GM18499 (cell line): ENCODE measurements around the gene GRIN1.

Experiments used
- ATAC-seq: cut with Tn5 transposase; IDR thresholded peaks from one replicate; pipeline ENCODE4 v1.9.1; 2021; ENCODE audit warnings: moderate number of reproducible peaks; ENCODE audit not compliant: insufficient read depth, unreplicated experiment

GRIN1 gene

DNA sequence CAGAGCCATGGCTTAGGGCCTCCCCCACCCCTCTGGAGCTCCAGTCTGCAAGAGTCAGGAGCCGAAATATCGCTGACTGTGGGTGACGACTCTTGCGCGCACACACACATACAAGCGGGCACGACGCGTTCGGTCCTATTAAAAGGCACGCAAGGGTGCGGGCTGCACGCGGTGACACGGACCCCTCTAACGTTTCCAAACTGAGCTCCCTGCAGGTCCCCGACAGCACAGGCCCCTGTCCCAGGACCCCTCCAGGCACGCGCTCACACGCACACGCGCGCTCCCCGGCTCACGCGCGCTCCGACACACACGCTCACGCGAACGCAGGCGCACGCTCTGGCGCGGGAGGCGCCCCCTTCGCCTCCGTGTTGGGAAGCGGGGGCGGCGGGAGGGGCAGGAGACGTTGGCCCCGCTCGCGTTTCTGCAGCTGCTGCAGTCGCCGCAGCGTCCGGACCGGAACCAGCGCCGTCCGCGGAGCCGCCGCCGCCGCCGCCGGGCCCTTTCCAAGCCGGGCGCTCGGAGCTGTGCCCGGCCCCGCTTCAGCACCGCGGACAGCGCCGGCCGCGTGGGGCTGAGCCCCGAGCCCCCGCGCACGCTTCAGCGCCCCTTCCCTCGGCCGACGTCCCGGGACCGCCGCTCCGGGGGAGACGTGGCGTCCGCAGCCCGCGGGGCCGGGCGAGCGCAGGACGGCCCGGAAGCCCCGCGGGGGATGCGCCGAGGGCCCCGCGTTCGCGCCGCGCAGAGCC, at the start of gene GRIN1:
GRIN1 (plus strand) TSS at position 433 of the 746 bp plus-strand sequence. CDS start 333 bp downstream, outside the sequence.
- ATAC-seq = no peak

DNA sequence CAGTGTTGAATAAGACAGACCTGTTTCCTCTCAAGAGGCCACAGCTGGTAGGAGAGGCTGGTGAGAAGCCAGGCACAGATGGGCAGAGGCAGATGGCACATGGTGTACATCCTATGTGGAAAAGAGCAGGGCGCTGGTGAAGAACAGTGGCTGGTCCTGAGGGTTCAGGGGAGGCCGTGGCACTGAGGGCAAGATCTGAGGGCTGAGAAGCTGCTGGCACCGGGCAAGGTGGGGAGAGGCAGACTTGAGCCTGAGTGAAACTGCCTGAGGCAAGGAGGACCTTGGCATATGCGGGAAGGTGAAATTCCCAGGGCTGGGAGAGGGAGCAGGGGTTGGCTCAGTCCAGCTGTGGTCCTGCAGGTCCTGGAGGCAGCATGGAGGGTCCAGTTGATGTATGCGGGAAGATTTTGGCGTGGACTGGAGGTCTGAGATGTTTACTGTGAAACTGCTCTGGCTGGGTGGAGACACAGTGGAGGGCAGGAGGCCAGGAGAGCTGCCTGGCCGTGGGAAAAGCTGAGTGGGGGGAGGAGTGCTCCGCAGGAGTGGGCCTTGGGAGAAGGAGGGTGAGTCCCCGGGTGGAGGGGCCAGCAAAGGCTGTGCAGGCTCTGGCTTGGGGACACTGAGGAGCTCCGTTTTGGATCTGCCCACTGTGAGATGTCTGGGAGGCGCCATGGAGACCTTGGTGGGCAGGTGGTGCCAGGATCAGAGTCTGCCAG, 49.6 kb upstream of the GRIN1 start:
- ATAC-seq = no peak

DNA sequence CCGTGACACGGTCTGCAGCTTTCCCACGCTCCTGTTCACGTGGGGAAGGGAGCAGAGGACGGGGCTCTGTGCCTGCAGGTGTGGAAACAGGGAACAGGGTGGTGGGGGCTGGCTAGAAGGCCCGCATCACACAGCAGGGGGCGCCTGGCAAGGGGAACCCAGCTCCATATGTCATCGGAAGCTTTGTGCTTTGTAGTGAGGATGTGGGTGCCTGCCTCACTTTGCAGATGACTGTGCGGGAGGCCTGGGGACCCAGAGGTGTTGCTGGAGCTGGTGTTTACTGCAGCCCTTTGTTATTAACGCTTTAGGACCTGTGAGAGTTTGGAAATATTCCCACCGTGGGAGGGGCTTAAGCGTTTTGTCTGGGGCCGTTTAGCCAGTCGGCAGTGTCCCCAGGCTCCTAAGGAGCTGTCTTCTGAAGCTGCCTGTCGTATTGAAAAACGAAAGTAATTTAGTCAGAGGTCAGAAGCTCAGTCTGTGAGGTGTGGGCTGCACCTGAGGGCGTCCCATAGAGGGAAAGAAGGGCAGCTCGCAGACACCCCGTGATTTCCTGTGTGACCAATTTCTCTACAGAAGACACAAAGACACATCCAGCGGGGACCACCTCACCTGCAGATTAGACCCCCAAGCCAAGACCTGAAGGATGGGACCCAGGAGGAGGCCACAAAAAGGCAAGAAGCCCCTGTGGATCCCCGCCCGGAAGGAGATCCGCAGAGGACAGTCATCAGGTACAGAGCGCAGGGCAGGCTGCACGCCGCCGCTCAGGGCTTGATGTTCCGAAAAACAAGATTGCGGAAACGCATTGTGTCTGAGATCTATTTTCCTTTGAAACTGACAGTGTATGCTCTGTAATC, 43.1 kb upstream of the GRIN1 start:
- peak; percentile 50 for ATAC-seq

DNA sequence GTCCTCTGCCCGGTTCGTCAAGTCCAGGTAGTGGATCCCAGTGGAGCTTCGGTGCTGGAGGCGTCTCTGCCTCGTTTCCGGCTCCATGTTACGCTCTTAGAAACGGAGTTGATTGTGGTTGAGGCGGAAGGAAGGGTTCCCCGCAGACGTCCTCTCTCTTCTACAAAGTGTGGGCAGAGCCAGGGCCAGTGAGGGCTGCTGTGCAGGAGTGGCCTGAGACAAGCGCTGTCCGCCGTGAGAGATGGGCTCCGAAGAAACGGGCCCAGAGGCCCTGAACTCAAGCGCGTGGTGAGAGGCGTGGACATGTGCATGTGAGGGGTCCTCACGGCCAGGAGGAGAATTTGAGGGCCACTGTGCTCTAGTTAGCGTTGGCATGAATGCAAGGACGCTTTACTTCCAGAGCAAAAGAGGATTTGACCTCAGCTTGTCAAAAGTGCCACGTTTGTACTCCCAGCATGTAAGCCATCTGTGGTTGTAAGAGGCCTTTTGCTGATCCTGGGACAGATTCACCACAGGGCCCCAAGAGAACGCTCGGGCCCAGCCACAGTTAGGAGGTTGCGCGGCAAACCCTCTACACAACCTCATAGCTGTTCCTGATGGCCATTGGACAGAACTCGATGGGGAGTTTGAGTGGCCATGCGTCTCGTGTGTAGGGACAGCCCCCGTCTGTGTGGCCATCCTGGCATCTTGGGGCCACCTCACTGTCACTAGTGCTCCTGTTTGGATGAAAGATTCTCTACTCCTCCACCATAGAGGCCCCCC, 42.0 kb upstream of the GRIN1 start:
- ATAC-seq = no peak

DNA sequence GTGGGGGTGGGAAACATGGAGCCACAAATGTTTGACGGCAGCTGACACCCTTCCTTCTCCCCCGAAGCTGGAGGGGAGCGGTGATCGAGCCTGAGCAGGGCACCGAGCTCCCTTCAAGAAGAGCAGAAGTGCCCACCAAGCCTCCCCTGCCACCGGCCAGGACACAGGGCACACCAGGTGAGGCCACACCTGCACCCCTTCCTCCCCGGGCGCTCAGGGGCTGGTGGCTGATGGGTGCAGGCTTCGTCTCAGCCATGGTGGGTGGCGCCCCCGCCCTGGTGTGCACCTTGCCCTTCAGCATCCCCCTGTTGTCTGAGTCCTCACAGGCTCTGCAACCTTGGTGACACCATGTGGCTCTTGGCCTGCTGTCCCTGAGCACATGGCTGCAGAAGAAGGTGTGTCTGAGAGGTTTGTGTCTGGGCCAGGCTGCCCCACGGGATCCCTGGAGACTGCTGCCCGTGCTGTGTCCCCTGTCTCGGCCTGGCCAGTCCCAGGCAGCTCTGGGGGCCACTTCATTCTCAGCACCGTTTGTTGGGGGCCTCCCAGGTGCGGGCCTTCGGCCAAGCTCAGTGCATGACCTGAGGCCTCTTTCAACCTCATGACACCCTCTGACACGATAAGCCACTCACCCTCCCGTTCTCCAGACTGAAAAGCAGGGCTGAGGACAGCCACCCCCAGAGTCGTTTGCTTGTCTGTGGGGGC, 41.0 kb upstream of the GRIN1 start:
- ATAC-seq = no peak

DNA sequence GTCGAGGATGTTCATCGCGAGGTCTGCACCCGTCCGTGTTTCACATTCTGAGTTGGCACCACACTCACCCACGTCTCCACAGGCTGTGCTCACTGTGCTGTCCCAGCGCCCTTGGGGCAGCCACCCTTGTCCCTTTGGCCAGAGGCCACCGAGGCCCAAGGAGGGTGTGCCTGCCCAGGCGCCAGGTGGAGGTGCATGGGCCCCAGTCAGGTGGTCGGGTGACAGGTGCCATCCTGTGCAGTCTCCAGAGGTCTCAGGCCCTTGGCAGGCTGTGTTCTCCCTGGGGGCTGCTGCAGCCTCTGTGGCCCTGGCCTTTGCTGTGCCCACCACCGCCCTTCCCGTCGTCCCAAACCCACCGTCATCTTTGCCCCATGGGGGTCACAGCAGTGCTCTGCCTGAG, 39.7 kb upstream of the GRIN1 start:
- ATAC-seq = no peak

DNA sequence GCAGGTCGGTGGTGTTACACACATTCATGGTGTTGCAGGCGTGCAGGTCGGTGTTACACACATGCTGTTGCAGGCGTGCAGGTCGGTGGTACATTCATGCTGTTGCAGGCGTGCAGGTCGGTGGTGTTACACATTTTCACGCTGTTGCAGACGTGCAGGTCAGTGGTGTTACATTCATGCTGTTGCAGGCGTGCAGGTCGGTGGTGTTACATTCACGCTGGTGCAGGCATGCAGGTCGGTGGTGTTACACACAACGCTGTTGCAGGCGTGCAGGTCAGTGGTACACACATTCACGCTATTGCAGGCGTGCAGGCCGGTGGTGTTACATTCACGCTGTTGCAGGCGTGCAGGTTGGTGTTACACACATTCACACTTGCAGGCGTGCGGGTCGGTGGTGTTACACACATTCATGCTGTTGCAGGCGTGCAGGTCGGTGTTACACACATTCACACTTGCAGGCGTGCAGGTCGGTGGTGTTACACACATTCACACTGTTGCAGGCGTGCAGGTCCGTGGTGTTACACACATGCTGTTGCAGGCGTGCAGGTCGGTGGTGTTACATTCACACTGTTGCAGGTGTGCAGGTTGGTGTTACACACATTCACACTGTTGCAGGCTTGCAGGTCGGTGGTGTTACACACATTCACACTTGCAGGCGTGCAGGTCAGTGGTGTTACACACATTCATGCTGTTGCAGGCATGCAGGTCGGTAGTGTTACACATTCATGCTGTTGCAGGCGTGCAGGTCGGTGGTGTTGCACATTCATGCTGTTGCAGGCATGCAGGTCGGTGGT, 35.6 kb upstream of the GRIN1 start:
- no peak for ATAC-seq

DNA sequence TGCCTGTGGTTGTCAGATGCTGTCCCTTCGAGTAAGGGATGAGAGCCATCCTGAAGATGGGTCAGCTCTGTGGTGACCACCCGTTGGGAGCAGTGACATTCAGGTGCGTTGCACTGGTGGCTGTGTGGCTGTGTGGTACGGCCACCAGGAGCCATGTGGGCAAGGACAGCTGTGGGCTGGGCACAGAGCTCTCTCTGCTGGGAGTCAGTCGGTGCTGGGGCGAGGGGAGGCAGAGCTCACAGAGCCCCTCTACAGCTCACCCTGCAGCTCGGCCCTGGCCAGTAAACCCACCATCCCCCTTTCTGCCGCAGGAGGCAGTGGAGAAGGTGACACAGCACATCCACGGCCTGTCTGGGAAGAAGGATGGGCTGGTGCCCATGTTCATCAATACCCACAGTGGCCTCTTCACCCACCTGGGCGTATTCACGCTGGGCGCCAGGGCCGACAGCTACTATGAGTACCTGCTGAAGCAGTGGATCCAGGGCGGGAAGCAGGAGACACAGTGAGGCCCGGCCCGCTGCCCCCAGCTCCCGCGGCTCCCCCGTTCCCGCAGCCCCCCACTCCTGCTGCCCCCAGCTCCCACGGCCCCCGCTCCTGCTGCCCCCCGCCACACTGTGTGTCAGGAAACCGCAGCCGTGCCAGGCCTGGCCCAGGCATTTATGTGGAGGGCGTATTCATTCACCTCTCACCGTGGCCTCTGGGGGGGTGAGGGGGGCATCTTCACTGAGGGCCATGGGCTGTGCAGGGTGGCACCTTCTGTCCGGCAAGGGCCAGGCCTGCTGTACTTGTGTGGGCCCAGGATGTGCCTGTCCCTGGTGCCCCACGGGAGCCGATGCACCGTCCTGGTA, 32.9 kb upstream of the GRIN1 start:
- ATAC-seq = no peak

DNA sequence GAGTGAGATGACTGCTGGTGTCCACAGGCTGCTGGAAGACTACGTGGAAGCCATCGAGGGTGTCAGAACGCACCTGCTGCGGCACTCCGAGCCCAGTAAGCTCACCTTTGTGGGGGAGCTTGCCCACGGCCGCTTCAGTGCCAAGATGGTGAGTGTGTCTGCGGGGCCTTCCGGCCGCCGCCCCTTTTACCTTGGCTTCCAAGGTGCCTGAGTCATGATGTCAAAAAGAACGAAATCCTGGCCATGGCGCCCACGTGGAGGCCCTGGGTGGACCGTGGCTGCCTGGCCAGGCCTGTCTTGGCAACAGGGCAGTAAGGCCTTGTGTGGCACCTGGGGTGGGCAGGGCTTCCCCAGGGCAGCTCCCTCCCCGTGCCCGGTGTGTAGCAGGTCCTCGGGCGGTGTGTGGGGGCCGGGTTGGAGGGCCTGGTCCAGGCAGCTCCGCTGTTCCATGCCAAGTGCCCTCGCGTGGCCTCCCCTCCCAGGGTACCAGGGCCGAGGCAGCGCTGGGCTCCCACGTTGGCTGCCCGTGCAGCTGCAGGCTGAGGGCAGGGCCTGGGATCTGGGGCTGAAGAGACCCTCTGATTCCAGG, 32.2 kb upstream of the GRIN1 start:
- no peak for ATAC-seq

DNA sequence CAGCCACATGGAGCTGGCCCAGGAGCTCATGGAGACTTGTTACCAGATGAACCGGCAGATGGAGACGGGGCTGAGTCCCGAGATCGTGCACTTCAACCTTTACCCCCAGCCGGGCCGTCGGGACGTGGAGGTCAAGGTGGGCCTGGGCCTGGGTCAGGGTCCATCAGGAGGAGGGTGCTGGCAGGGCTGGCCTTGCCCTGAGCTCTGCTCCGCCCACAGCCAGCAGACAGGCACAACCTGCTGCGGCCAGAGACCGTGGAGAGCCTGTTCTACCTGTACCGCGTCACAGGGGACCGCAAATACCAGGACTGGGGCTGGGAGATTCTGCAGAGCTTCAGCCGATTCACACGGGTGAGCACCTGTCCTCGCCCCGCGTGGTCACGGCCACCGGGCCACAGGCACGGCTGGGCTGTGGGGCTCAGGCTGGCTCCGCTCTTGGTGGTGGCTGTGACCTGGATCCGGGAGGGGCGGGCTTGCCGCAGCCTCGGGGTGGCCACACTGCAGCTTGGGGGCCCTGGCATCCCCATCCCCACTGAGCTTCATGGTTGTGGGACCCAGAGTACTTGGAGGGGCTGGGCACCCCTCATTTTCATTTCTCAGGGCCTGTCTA, 31.5 kb upstream of the GRIN1 start:
- no peak for ATAC-seq

DNA sequence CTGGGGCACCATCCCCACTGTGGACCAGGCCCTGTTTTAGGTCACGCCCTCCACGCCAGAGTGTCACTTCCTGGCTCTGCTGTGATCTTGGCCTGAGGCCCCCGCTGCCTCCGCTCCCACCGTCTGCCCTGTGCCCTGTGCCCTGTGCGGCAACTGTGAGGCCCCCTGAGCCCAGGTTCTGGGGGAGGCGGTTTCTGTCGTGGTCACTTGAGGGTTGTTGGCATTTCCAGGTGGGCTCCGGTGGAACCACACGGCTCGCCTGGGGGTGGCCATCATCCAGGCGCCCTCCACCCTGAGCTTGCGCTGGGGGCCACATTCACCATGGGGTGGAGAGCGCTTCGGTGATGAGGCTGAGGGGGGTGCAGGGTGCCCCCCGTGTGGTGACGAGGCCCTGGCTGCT, 31.0 kb upstream of the GRIN1 start:
- no peak for ATAC-seq

DNA sequence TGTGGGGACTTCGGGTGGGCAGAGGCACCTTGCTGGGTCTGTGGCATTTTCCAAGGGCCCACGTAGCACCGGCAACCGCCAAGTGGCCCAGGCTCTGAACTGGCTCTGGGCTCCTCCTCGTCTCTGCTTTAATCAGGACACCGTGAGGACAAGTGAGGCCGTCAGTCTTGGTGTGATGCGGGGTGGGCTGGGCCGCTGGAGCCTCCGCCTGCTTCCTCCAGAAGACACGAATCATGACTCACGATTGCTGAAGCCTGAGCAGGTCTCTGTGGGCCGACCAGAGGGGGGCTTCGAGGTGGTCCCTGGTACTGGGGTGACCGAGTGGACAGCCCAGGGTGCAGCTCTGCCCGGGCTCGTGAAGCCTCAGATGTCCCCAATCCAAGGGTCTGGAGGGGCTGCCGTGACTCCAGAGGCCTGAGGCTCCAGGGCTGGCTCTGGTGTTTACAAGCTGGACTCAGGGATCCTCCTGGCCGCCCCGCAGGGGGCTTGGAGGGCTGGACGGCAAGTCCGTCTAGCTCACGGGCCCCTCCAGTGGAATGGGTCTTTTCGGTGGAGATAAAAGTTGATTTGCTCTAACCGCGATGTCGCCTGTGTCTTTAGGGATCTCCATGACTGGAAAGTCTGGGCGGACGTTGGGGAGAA, 30.2 kb upstream of the GRIN1 start:
- ATAC-seq = no peak

DNA sequence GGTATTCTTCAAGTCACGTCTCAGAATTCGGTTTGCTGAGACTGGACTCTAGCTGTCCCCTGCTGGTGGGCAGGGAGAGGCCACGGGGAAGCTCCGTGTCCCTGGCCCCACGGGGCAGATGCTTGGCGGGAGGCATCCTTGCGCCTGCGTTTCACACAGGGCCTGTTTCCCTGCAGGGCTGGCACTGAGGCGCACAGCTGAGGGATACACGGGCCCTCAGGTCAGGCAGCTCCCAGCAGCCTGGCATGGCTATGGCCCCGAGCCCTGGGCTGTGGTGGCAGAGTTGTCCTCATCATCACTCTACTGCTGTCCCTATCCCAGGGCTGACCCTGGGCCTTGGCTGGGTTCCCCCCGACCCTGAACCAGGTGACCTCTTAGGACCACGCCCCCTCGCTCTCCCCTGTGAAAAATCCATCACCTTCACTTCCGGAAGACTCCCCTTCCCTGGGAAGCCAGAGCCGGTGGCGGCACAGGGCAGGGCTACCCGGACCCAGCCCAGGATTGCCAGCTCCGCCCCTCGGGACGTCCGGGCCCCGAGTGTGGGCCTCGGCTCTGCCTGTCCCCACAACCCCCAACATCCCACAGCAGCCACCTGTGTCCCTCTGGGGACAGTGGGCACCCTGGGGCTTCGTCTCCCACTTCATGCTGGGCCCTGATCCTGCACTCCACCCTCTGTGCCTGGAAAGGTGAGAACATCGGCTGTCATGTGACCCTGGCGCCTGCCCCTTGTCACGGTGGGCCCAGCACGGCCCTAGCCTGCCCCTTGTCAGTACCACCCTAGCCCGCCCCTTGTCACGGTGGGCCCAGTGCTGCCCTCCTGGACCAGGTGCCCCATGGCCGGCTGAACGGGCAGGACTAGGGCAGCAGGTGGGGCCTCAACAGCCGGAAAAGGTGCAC, 29.5 kb upstream of the GRIN1 start:
- ATAC-seq = no peak

DNA sequence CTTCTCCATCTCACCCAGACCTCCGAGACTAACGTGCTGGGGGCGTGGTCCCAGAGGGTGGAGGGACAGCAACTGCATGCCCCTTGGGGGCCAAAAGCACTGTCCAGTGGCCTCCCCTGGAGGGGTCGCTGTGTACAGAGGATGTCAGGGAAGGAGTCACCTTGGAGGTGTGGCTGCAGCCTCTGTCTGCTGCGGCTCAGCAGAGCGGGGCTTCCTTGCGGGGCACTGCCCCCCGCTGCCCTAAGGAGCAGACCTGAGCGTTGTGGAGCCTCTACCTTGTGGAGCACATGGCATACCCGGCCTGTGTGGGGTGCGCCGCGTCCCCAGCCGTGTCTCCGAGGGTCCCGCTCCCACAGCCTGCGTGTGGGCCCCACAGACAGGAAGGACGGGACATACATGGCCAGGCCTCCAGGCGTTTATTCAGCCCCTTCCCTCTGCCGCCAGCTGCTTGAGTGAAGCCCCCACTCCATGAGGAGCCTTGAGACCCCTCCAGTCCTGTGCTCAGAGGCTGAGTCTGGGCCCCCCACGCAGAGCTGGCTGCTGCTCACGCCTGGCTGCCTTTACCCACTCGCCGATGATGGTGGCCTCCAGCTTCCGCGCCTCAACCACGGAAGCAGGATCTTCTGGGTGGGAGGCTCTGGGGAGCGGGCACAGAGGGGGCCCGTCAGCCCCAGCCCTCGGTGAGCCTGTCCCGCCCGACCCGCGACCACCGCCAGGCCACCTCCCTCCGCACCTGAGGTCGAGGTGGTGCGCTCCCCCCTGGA, 28.6 kb upstream of the GRIN1 start:
- ATAC-seq = no peak
